NK-92 treated with Interleukin-12 subunit alpha and Interleukin-12 subunit beta, amount 100 ng/mL, for 24 hours (cell line): ENCODE data around the gene MKI67.

ENCODE experiments used
- DNase-seq: peaks from one replicate; lab custom pipeline; 2025; lab: John Stamatoyannopoulos, UW

MKI67 gene

DNA sequence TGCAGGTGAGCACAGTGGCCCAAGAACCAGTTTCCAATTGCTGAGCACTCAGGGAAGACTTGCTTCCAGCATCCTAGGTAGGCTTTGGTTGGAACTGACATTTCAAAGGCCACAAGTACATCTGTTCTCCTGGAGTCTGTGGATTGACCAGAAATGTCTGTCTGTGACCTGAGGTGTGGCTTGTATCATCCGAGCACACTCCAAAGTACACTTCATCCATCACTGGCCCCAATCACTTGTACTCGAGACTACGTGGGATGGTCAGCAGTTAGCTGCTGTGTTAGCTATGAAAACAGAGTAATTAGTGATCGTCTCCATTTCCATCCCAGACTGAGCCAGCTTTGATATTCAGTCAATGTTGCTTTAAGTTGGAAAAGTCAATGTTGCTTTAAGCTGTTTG is 45.0 kb downstream of the MKI67 start:
- DNase-seq: no peak

DNA sequence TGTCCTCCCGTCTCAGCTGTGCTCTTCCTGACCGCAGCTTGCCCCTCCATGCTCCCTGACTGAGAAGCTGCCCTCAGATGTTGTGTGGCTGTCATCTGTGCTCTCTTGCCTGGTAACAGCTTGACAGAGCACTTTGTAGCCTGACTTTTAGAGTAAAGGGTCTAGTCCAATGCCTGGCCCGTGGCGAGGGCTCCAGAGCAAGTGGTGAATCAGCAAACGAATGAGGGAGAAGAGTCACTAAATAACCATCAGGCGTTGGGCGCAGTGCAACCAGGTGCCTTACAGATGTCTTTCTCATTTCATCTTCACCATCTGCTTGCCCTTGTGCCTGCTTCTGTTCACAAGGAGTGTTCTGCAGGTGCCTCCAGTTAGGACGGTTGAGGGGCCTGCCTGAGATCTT is 45.6 kb downstream of the MKI67 start:
- DNase-seq: no peak

DNA sequence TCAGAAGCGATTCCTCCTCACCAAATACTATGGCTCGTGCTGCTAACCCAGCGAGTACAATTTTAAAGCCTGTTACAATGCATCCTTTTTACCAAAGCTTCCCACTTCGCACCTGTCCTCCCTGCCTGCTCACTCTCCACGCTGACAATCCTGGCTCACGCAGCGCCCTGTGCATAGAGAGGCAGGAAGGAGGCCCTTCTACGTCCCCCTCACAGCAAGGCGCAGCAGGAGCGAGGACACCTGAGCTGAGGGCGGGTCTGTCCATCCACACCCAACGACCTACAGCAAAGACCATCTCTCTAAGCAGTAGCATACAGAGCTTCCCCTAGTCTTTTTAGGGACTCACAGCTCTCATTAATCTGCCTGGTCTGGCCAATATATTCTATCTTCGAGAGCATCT is 46.0 kb downstream of the MKI67 start:
- DNase-seq: no peak

DNA sequence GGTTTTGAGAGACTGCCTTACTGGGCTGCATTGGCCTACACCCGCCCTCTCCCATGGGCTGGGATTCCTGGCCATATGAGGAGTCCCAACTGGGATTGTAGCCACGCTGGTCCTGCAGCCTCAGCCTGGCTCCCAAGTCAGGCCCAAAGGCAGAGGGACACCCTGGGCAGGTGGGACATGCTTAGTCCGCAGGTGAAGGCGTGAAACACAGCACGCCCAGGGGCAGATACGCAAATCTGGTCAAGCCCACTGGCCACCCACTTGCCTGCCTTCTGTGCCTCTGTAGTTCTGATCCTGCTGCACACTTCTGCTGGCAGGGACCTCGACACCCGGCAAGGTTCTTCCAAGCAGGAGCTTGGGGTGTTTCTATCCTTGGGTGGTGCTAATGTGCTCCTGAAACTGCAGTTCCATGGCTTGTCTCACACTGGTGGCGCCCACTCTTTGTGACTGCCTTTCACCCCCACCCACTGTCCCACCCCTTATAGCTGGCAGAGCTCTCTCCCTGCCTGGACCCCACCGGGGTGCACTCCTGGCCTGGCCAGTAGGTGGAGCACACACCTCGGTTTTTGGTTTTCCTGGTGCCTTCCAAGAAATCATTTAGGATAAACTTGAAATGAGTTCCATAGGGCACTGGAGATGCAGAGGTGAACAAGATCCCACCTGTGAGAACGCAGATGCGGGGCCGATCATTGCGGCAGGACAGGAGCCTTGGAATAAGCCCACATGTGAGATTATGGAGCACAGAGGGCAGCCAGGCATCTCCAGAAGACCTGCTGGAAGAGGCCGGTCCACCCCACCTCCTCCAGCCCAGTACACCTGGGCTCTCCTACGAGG is 47.9 kb downstream of the MKI67 start:
- no peak for DNase-seq

DNA sequence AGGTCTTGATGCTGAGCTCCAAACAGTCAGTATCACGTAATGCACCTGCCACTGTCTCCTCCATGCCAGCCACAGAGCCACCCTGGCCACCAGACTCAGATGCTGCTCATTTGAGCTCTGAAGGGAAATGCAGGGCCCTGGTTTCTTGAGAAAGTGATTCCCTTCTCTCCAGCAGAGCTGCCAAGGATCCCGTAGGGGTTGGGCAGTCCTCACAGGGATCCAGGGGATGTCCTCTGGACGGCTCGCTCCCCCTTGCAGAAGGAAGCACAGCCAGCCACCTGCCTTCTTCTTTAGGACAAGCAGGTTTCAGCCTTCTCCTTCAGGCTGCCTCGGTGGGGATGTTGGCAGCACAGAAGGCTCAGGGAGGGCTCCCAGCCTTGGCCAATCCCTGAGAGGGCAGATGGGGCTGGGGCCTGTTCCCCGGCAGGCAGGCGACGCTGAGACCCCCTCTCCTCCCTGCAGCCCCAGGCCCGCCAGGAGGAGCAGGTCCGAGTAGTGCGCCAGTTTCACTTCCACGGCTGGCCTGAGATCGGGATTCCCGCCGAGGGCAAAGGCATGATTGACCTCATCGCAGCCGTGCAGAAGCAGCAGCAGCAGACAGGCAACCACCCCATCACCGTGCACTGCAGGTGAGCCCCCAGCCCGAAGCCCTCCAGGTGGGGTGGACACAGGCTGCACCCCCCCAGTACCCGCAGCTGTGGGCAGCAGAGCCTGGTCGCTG is 48.9 kb downstream of the MKI67 start:
- DNase-seq: no peak

DNA sequence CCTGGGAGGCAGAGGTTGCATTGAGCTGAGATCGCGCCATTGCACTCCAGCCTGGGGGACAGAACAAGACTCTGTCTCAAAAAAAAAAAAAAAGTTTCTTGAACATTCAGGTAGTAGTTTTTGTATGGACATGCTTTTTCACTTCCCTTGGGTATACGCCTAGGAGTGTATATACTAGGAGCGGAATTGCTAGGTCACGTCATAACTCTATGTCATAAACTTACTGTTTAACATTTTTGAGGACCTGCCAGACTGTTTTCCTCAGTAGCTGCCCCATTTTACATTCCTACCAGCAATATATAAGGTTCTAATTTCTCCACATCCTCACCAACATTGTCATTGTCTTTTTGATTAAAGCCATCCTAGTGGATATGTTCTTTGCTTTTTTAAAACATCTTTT is 51.6 kb downstream of the MKI67 start:
- DNase-seq: no peak

DNA sequence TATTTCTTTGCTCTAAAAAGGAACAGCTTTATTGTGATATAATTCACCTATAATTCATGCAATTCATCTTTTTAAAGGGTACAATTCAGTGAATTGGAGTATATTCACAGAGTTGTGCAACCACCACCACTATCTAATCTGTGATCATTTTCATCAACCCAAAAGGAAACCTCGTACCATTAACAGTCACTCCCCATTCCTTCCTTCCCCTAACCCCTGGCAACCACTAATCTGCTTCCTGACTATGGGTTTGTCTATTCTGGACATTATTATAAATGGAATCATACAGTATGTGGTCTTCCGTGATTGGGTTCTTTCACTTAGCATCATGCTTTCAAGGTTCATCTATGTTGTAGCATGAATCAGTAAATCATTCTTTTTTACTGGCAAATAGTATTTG is 52.3 kb downstream of the MKI67 start:
- no peak for DNase-seq

DNA sequence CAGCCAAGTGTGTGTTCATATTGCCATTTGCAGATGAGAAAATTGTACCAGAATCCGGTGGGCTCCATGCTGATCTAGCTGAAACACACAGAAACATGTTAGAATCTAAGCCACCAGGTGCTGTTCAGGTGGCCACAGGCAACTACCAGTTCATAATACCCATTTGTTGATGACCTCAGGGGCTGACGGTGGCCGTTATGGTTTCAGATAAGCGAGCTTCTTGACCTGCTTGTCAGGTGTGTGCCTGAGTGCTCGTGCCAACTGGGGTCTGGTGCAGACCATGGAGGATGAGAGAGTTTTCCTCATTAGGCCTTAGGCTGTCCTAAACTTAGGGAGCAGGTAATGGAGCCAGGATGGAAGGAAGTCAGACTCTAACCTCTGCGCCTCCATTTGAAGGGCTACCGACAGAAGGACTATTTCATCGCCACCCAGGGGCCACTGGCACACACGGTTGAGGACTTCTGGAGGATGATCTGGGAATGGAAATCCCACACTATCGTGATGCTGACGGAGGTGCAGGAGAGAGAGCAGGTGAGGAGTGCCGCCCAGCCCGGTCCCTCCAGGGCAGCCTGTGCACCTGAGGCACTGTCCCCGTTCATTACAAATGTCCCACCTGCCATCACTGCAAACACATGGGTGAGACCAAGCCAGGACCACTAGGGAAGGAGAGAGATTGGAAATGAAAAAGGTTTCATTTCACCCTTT is 53.1 kb downstream of the MKI67 start:
- no peak for DNase-seq

DNA sequence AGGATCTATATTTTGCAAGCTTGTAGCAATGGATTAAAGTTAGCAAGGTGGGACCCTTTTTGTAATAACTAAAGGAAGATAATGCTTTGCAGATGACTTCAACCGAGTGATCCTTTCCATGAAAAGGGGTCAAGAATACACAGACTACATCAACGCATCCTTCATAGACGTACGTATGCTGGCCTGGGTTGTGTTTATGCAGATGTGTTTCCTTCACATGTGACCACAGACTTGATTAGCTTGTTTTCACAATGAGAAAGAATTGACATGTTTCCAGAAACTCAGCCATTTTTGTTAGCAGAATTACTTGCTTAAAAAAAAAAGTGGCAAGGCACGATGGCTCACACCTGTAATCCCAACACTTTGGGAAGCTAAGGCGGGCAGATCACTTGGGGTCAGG is 54.2 kb downstream of the MKI67 start:
- no peak for DNase-seq

DNA sequence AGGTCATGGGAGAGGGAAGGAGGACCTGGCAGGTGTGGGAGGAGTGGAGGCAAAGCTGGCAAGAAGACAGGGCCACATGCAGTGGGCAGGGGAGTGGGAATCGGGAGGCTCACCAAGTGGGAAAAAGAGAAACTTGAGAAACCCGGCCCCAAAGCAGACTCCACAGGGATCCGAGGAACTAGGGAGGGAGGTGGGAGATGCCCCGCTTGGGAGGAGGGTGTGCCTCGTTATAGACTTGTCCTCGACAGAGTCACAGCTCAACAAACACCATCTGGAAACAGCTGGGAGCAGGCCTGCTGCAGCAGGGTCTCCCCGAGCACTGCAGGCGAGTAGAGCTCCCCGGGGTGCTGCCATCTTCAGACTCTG is 54.8 kb downstream of the MKI67 start:
- DNase-seq: no peak

DNA sequence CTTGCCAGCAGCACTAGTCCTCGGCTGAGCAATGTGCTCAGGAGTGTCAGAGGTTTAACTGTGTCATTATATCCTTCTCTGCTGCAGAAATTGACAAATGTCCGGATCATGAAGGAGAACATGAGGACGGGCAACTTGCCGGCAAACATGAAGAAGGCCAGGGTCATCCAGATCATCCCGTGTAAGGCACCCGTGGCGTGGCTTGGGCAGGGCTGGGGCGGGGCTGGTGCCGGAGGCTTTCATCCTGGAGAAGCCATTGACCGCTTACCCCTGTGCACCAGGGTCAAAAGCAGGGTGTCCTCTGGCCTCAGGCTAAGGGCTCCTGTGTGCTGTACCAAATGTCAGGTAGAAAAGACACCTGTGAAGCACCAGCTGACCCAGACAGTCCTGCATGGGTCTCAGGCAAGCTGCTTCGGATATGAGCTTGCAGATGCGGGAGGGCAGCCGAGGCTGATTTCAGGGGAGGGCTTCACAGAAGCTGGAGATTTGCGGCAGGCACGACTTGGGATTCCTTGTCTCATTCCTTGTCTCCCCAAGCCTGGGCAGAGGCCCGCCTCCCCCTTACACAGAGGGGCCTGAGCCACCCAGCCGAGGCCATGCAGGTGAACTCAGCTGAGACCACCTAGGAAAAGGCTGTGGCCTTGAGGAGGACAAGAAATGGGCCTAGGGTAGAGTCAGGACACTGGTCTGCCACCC is 55.4 kb downstream of the MKI67 start:
- DNase-seq: no peak

DNA sequence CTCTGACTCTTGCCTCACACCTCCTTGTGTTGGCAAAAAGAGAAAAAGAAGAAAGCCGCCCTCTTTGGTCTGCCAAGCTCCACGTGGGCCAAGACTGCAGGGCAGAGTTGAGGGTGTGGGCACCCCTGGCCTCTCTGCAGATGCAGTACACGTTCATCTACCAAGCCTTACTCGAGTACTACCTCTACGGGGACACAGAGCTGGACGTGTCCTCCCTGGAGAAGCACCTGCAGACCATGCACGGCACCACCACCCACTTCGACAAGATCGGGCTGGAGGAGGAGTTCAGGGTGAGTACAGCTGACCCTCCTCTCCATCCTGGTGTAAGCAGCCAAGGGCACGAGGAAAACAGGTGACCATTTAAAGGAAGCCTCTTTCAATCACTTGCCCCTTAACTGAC is 56.1 kb downstream of the MKI67 start:
- no peak for DNase-seq

DNA sequence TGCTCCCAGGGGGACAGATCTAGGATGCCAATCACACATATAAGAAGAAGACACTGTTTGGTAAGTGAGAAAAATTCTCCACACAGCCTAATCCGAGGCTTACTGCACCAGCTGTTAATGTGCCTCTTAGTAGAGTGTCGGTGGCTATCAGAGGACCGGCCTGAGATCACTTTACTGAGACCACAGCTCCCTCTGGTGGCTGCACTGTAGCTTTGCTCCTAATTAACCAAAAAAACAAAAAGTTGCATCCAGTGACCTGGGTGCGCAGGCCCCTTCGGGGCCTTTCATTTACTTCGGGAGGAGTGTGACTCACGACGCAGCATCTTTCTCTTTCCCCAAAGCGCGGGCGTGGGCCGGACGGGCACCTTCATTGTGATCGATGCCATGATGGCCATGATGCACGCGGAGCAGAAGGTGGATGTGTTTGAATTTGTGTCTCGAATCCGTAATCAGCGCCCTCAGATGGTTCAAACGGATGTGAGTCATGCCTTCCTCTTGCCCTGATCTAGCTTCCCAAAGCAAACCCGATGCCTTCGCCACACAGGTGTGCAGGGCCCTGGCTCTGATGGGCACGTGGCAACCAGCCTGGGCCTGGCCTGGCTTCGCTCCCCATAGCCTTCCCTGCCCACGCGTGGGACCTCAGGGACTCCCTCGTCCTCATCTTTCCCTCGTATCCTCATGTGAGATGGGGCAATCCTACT is 56.7 kb downstream of the MKI67 start:
- DNase-seq: peak; percentile 29

DNA sequence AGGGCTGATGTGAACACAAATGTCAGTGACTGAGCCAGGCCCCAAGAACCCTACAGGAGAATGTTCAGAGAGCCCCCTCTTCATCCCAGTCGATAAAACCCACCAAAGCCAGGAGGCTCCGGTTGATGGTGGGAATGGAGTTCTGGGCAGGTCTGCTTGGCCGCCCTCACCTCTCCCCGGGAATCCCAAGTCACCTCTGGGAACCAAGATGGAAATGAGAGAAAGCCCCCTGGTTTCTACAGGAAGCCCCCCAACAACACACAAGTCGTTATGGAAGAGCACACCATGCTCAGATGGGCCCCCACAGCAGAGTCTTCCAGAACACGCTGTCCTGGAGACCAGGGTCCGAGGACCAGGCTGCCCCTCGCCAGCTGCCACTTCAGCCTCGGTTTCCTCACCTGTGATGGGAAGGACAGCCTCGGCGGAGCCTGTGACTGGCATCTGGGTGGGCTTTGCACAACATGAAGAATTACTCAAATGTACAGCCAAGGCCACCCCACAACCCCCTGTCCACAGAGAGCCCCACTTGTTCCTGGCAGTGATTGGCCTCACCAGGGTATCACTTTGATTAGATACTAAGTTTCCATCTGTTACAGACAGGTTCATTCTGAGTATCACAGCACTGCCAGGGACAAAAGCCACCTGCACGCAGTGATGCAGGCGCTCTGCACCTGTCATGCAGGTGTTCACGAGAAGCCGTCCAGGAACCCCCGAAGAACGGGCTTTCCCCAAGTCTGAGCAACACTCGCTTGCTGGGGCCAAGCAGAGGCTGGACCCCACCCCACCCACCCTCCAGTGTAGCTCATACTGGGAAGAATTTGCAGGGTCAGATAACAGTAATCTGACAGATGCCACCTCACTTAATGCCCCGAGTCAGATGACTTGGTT is 57.6 kb downstream of the MKI67 start:
- DNase-seq: no peak

DNA sequence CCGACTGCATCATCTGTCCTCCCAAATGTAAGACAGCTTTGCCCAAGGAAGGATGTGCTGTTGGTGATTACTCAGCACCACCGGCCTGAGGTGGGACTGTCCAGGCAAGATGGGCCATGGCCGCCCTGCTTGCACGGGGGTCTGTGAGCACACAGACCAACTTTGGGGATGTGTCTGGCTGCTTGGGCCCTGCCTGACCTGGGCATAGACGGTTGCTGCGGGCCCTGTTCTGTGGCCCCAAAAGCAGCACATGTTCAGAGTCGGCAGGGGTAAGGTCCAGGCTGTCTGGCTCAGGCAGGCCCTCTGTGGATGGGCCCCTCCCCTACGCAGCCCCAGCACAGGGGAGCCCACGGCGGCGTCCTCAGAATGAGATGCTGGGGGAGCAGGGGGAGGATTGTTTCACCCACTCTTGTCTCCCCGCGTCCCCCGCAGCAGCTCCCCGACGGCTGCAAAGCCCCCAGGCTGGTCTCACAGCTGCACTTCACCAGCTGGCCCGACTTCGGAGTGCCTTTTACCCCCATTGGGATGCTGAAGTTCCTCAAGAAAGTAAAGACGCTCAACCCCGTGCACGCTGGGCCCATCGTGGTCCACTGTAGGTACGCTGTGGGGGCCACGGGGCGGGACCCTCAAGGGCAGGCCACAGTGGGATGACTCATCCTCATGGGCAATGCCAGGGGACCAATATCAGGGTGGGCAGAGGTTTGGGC is 58.4 kb downstream of the MKI67 start:
- no peak for DNase-seq

DNA sequence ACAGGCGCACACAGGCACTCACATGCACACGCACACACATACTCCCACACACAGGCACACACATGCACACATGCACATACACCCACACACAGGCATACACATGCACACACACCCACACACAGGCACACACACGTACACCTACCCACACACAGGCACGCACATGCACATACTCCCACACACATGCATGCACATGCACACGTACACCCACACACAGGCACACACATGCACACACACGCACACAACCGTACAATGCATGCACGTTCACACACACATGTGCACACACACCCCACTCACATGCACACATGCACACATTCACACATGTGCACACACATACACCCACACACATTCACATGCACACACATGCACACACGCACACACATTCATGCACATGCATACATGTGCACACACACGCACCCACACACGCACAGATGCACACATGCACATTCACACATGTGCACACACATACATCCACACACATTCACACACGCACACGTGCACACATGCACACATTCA is 59.3 kb downstream of the MKI67 start:
- DNase-seq: no peak

DNA sequence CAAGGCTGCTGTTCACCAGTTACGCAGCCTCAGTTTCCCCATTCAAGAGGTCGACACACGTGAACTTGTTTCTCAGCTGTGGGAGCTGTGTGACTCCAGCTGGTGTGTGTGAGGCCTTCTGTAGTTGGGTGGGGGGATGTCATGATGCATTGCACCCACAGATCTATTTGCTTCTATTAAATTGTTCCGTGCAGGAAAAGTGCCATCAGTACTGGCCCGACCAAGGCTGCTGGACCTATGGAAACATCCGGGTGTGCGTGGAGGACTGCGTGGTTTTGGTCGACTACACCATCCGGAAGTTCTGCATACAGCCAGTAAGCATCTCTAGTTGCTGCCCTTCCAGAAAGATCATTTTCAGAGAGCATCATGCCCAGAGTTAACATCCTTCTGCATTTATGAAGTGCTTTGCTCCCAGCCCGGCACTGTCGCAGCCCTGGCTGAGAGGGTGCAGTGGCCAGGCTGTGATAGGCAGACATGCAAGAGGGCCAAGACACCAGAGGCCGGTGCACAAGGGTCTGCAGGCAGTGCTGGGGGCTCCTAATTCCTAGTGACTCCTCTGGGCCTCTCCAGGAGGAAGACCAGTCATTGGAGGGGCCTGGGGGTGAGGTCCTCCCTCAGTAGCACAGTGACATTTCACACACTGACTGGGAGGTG is 60.2 kb downstream of the MKI67 start:
- DNase-seq: no peak

DNA sequence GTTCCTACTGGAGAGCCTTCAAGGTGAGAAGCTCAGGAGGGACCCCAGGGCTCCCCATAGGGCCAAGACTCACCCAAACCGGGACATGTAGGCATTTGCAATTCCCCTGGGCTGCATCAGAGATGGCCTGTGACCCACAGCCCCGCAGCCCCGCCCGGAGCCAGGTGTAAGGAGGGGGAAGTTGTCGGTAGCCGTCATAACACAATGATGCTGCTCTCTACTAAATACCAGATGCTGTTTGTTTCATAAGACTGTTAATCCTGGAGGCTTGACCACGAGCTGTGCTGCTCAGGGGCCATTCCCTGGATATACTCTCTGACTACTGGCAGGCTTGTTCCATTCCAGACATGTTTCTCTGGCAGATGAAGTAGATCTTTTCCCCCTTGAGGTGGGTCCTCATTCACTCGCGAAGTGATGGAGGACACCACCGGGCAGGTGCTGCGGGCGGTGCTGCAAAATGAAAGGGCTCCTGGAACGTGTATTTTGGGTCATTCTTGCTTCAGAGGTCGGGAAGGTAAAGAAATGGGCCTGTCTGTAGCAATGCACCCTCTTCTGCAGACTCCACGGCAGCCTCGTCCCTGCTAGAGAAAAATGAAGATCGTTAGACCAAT is 61.1 kb downstream of the MKI67 start:
- DNase-seq: no peak
